Measurements from ENCODE around the gene EGFR. TPM values are rescaled to one million over a fixed set of nuclear protein-coding genes. Genes with fewer than 3 reads are reported as not detected.

Gene EGFR
- total and polyA plus RNA-seq, 11 donors: 2.3 to 29.6 (median 7.0) TPM

DNA sequence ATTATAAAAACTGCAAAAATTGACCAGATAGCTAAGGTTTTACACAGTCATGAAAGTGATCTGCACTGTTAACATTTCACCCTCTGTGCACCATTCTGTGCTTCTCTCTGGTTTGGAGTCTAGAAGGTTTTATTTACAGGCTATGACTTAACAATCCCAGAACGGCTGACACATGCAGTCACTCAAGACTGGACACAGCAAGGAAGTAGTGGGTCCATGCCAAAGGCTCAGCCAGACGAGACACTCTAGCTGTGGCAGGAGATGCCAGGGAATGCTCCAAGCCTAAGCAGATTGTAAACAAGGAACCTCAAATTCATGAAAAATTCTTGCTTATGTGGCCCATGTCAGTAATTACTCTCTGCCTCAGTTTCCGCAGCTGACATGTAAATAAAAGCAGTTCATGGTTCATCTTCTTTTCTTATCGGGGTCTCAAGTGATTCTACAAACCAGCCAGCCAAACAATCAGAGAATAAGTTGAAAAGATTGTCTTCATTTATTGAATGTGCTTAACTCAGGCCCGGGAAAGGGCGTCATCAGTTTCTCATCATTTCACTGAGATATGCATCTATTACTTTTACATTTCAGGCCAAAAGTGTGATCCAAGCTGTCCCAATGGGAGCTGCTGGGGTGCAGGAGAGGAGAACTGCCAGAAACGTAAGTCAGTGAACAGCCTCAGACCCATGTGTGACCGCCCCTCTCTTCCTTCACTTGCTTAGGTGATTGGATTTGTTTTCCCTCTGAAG is 132.1 kb downstream of the EGFR start:
- TF ChIP-seq, protein P1, sequence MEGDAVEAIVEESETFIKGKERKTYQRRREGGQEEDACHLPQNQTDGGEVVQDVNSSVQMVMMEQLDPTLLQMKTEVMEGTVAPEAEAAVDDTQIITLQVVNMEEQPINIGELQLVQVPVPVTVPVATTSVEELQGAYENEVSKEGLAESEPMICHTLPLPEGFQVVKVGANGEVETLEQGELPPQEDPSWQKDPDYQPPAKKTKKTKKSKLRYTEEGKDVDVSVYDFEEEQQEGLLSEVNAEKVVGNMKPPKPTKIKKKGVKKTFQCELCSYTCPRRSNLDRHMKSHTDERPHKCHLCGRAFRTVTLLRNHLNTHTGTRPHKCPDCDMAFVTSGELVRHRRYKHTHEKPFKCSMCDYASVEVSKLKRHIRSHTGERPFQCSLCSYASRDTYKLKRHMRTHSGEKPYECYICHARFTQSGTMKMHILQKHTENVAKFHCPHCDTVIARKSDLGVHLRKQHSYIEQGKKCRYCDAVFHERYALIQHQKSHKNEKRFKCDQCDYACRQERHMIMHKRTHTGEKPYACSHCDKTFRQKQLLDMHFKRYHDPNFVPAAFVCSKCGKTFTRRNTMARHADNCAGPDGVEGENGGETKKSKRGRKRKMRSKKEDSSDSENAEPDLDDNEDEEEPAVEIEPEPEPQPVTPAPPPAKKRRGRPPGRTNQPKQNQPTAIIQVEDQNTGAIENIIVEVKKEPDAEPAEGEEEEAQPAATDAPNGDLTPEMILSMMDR (IDR thresholded peaks at IDR 0.05): no peak
- TF ChIP-seq POLR2A (IDR thresholded peaks at IDR 0.05): no peak
- Histone ChIP-seq H3K9me3 (no peaks in the 10 kb centered on the region), H3K4me3 (no peak overlapping the region), H3K27me3 (no peaks in the 10 kb centered on the region), H3K27ac (no peak overlapping the region), H3K4me1 (no peaks in the 10 kb centered on the region), H3K36me3 (peaks cover 0 to 85% (median 55%) of the 10 kb centered on the region in 9 donors)
- DNase-seq (no peak), ATAC-seq (peak in 3 of 4 donors; percentile 64 to 85 (median 74))
- 79 to 86% (median 83%) methylated on average over 8 of the region's 8 CpGs for WGBS, 4 donors
- intact Hi-C loops (cut with DNase I): loop anchor here in 1 of 10 donors (10.0 kb wide), 1 partner anchor 104 kb away; no protein-coding TSS in a partner anchor

DNA sequence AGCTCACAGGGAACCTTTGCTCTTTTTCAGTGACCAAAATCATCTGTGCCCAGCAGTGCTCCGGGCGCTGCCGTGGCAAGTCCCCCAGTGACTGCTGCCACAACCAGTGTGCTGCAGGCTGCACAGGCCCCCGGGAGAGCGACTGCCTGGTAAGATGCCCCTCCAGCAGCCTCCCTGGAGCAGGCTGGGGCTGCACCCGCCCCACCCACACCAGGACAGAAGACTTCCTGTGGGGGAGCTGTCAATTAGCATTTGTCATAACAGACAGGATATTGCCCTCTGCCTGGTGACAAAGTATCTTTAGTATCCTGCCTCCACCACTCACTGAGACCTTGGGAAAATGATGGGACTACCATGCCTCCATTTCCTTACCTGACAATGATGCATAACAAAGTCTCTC is 133.7 kb downstream of the EGFR start:
- Histone ChIP-seq H3K27me3 (no peaks in the 10 kb centered on the region), H3K4me3 (no peak overlapping the region), H3K4me1 (peaks cover 0 to 8% (median 0%) of the 10 kb centered on the region in 12 donors), H3K9me3 (no peaks in the 10 kb centered on the region), H3K36me3 (peaks cover 0 to 89% (median 44%) of the 10 kb centered on the region in 9 donors), H3K27ac (no peak overlapping the region)
- intact Hi-C loops (cut with DNase I): loop anchor here in 1 of 10 donors (10.0 kb wide), 1 partner anchor 102 kb away; no protein-coding TSS in a partner anchor
- 70 to 86% (median 80%) methylated on average over 5 to 6 of the region's 6 CpGs for WGBS, 4 donors
- DNase-seq (no peak), ATAC-seq (no peak)
- no peak for TF ChIP-seq POLR2A (IDR thresholded peaks at IDR 0.05)
- TF ChIP-seq, protein P1 (IDR thresholded peaks at IDR 0.05): no peak

DNA sequence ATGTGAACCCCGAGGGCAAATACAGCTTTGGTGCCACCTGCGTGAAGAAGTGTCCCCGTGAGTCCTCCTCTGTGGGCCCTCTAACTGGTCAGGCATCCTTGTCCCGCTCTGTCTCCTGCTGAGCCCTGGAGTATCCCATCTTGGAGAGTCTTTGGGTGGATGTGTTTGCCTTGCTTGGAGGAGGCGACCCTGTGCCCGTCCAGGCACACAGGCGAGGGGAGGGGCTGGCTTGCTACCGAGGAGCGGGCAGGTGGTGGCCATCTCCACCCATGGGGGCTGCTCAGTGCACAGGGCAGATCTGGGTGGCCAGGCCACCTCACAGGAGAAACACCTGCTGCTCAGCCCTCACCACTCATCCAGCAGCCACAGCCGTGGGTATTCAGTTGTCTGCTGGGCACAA is 135.3 kb downstream of the EGFR start:
- Histone ChIP-seq H3K27ac (no peak overlapping the region), H3K27me3 (no peaks in the 10 kb centered on the region), H3K9me3 (no peaks in the 10 kb centered on the region), H3K4me3 (no peak overlapping the region), H3K36me3 (peaks cover 0 to 87% (median 57%) of the 10 kb centered on the region in 9 donors), H3K4me1 (peaks cover 0 to 10% (median 0%) of the 10 kb centered on the region in 12 donors)
- TF ChIP-seq POLR2A (IDR thresholded peaks at IDR 0.05): no peak
- TF ChIP-seq, protein P1 (IDR thresholded peaks at IDR 0.05): no peak
- DNase-seq: no peak
- WGBS, 4 donors: 95 to 98% (median 97%) methylated on average over 4 to 10 of the region's 10 CpGs
- intact Hi-C loops (cut with DNase I): loop anchor here in 1 of 10 donors (10.0 kb wide), 1 partner anchor 101 kb away; no protein-coding TSS in a partner anchor
- no peak for ATAC-seq

DNA sequence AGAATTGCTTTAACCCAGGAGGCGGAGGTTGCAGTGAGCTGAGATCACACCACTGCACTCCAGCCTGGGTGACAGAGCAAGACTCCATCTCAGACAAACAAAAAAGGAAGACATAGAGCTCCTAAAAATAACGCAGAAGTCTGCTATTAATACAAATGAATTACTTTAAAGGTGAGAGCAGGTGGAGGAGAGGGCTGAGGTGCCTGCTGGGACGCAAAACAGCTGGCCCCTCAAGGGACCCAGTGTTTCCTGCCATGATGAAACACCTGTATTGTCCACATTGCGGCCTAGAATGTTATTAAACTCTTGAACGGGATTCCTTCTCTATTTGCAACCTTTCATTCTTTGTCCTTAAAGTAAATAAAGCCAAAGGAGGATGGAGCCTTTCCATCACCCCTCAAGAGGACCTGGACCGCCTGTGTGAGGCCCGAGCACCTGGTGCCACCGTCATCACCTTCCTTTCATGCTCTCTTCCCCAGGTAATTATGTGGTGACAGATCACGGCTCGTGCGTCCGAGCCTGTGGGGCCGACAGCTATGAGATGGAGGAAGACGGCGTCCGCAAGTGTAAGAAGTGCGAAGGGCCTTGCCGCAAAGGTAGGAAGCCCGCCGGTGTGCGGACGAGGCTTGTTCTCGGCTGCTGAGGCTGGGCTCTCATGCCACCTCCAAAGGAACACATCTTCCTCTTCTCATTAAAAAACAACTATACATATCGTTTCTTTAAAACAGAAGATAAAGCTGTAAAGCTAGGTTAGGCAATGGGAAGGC is 136.7 kb downstream of the EGFR start:
- Histone ChIP-seq H3K9me3 (no peaks in the 10 kb centered on the region), H3K27me3 (no peaks in the 10 kb centered on the region), H3K4me3 (no peak overlapping the region), H3K4me1 (peaks cover 0 to 10% (median 0%) of the 10 kb centered on the region in 12 donors), H3K36me3 (peaks cover 0 to 95% (median 65%) of the 10 kb centered on the region in 9 donors), H3K27ac (no peak overlapping the region)
- intact Hi-C loops (cut with DNase I): loop anchor here in 1 of 10 donors (10.0 kb wide), 1 partner anchor 99 kb away; no protein-coding TSS in a partner anchor
- ATAC-seq (no peak), DNase-seq (no peak)
- 92 to 95% (median 94%) methylated on average over 24 of the region's 24 CpGs for WGBS, 4 donors
- TF ChIP-seq, protein P1 (IDR thresholded peaks at IDR 0.05): no peak
- TF ChIP-seq POLR2A (IDR thresholded peaks at IDR 0.05): no peak

Measured in heart left ventricle (tissue), 16 donors.